ENCODE measurements around the gene ATP23.

ATP23 gene

GRCh38 chr12:57940915-57941164 is 527 bp upstream of the ATP23 start:
- ChIA-PET POLR2A (interaction anchor here (1.0 to 1.2 kb wide), 3 partner anchors 17 to 191 kb away, joined by 3 to 4 read pairs (median 4); no protein-coding TSS in a partner anchor), CTCF (interaction anchor here (1.7 kb wide), 1 partner anchor 158 kb away, joined by 5 read pairs; the partner anchor contains the start of gene TSFM)
- DNase-seq (ENCODE audit: extremely low spot score): no peak
- TF ChIP-seq, protein P1, sequence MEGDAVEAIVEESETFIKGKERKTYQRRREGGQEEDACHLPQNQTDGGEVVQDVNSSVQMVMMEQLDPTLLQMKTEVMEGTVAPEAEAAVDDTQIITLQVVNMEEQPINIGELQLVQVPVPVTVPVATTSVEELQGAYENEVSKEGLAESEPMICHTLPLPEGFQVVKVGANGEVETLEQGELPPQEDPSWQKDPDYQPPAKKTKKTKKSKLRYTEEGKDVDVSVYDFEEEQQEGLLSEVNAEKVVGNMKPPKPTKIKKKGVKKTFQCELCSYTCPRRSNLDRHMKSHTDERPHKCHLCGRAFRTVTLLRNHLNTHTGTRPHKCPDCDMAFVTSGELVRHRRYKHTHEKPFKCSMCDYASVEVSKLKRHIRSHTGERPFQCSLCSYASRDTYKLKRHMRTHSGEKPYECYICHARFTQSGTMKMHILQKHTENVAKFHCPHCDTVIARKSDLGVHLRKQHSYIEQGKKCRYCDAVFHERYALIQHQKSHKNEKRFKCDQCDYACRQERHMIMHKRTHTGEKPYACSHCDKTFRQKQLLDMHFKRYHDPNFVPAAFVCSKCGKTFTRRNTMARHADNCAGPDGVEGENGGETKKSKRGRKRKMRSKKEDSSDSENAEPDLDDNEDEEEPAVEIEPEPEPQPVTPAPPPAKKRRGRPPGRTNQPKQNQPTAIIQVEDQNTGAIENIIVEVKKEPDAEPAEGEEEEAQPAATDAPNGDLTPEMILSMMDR (IDR thresholded peaks at IDR 0.05; ENCODE audit: control extremely low read depth, extremely low read depth, low read depth, missing control alignments): no peak

DNA sequence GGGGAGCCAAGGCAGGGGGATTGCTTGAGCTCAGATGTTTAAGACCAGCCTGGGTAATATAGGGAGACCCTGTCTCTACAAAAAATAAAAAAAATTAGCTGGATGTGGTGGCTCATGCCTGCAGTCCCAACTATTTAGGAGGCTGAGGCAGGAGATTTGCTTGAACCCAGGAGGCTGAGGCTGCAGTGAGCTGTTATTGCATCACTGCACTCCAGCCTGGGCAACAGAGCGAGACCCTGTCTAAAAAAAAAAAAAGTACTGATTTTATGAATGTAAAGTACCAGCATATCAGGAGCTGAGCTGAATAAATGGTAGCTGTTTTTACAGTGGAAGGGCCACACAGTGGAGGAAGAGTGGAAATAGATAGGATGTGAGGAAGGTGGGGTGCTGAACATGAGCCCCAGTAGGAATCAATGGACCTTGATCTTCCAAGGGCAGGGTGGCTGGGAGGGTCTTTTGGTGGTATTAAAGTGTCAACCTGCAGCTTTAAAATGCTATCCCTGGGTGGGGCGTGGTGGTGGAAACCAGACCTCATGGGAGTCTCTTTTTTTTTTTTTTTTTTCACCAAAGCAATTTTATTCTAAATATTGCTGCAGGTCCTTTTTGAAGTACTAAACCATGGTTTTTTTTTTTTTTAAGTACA is 2.2 kb downstream of the ATP23 start:
- DNase-seq (ENCODE audit: extremely low spot score): no peak
- CTCF ChIA-PET: interaction anchor here (0.9 to 1.2 kb wide), 2 partner anchors 8 to 9 kb away, joined by 3 read pairs; no protein-coding TSS in a partner anchor
- TF ChIP-seq, protein P1 (IDR thresholded peaks at IDR 0.05; ENCODE audit: control extremely low read depth, extremely low read depth, low read depth, missing control alignments): no peak
- POLR2A ChIA-PET: interaction anchor here (0.7 kb wide), 1 partner anchor 99 kb away, joined by 3 read pairs; no protein-coding TSS in a partner anchor

DNA sequence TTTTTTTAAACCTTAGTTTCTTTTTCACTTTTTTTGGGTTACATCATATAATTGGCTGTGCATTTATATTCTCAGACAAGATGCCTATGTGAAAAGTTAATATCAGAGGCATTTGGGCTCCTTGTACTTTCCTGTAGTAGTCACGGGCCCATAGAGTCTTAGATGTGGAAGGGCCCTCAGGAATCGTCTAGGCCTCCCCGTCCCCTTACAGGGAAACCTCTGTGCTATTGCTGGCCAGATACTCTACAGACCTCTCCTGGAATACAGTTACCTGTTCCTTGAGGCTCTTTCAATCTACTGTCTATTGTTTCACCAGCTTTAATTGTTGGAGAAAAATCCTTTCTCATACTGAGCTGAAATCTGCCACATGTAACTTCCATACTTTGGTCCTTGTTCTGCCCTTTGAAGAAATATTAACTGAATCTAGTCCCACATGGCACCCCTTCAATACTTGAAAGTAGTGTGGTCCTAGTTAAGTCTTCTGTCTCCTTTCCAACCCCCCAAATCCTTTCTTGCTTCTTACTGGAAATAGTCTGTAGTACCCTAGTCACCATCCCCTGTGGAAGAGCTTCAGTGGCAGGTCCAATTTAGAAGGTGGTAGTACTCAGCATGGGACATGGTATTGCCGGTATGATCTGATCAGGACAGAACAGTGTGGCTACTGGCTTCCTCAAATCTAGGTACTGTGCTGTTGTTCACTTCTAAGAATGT is 3.1 kb downstream of the ATP23 start:
- CTCF ChIA-PET: interaction anchor here (0.7 to 1.4 kb wide), 3 partner anchors 9 to 46 kb away, joined by 3 to 4 read pairs (median 3); no protein-coding TSS in a partner anchor
- TF ChIP-seq, protein P1 (IDR thresholded peaks at IDR 0.05; ENCODE audit: control extremely low read depth, extremely low read depth, low read depth, missing control alignments): no peak
- DNase-seq (ENCODE audit: extremely low spot score): no peak
- POLR2A ChIA-PET: no interaction called here

GRCh38 chr12:57952766-57953165 is 11.4 kb downstream of the ATP23 start:
- TF ChIP-seq, protein P1 (IDR thresholded peaks at IDR 0.05; ENCODE audit: control extremely low read depth, extremely low read depth, low read depth, missing control alignments): no peak
- DNase-seq (ENCODE audit: extremely low spot score): no peak
- ChIA-PET POLR2A (no interaction called here), CTCF (interaction anchor here (1.0 to 1.4 kb wide), 3 partner anchors 8 to 21 kb away, joined by 3 to 4 read pairs (median 3); no protein-coding TSS in a partner anchor)

DNA sequence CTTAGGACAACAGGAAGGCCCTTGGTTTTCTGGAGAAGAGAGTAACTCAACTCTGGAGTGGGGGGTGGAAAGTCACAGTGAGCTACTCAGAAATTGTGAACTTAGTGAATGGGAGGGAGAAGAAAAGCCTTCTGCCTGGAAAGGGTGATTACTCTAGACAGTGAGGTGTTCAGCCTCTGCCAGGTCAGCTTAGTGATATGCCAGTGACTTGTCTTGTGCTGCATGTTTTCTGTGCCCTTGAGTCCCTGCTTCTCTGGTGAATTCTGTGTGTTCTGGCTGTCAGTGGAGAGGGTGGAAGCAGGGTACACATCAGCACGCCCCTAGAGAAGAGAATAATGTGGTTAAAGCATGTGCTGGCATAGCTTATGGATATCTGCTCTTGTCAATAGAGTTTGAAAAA is 13.4 kb downstream of the ATP23 start:
- ChIA-PET CTCF (interaction anchor here (0.7 kb wide), 1 partner anchor 11 kb away, joined by 3 read pairs; no protein-coding TSS in a partner anchor), POLR2A (no interaction called here)
- TF ChIP-seq, protein P1 (IDR thresholded peaks at IDR 0.05; ENCODE audit: control extremely low read depth, extremely low read depth, low read depth, missing control alignments): no peak
- no peak for DNase-seq (ENCODE audit: extremely low spot score)

DNA sequence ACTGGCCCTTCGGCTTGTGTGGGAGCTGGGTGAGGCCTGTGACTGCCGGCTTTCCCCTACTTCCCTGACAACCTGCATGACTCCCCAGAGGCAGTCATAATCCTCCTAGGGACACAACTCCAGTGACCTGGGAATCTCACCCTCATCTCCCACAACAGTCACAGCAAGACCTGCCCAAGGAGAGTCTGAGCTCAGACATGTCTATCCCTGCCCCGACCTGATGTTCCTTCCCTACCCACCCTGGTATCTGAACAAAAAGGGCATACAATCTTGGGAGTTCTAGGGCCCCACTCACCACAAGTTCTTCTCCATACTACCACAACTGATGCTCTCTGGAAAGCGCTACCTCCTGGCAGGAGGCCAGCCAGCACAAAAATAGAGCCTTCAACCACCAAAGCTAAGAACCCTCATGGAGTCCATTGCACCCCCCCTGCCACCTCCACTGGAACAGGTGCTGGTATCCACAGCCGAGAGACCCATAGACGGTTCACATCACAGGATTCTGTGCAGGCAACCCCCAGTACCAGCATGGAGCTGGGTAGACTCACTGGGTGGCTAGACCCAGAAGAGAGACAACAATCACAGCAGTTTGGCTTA is 16.8 kb downstream of the ATP23 start:
- no peak for DNase-seq (ENCODE audit: extremely low spot score)
- CTCF ChIA-PET: no interaction called here
- POLR2A ChIA-PET: interaction anchor here (1.0 kb wide), 1 partner anchor 17 kb away, joined by 4 read pairs; the partner anchor contains the start of gene ATP23

More for the DNA sequence above, 16.8 kb downstream of the ATP23 start:
- TF ChIP-seq, protein P1 (IDR thresholded peaks at IDR 0.05; ENCODE audit: control extremely low read depth, extremely low read depth, low read depth, missing control alignments): no peak

All from GM10248 (cell line).